PC-3 (cell line): ENCODE results near the gene COPZ1. TPM values are rescaled to one million over a fixed set of nuclear protein-coding genes. Genes with fewer than 3 reads are reported as not detected.
A peak's percentile ranks its signal among the peaks of the same experiment; 100 is the strongest.

Source experiments
- ATAC-seq: fragments of 200-7000 bp; cut with Tn5 transposase; 2 replicates; pipeline ENCODE4 v1.9.1; 2020; ENCODE audit warnings: mild to moderate bottlenecking, moderate library complexity
- BruUV-seq: library from RNA; stranded (reverse); fragments of 400-500 nt; replicated peaks from 2 replicates; lab custom pipeline; 2021; lab: Mats Ljungman, UMichigan
- CTCF ChIA-PET: fragments of 300-600 bp; sonication (Branson Sonifier 250); formaldehyde crosslinking; loops from one replicate; lab custom pipeline; 2022; ENCODE audit warnings: antibody characterized with exemption; lab: Charles Lee
- POLR2A ChIA-PET: fragments of 300-600 bp; sonication (Branson Sonifier 250); formaldehyde crosslinking; loops from one replicate; lab custom pipeline; 2022; ENCODE audit warnings: antibody characterized with exemption; ENCODE audit not compliant: unreplicated experiment; lab: Charles Lee
- DNase-seq: peaks from one replicate; pipeline ENCODE4 v3.0.0-alpha.2; 2015
- H2AFZ ChIP-seq: fragments of 300-600 bp; sonication (generic); 2 replicates; pipeline ENCODE4 v1.6.0; 2016; ENCODE audit warnings: antibody characterized with exemption, low read length
- H3F3A ChIP-seq: fragments of 300-600 bp; sonication (generic); one replicate; pipeline ENCODE4 v1.6.0; 2017; ENCODE audit warnings: antibody characterized with exemption, low read length, control low read depth, mild to moderate bottlenecking; ENCODE audit not compliant: unreplicated experiment
- H3K27ac ChIP-seq: fragments of 300-600 bp; sonication (generic); 2 replicates; pipeline ENCODE4 v1.5.1; 2016; ENCODE audit warnings: mild to moderate bottlenecking, low read length
- H3K27me3 ChIP-seq: fragments of 300-600 bp; sonication (generic); 2 replicates; pipeline ENCODE4 v1.6.1; 2016; ENCODE audit warnings: low read length, mixed read lengths
- H3K36me3 ChIP-seq: fragments of 300-600 bp; sonication (generic); 2 replicates; pipeline ENCODE4 v1.6.1; 2016; ENCODE audit warnings: low read depth, mixed run types, low read length, mixed read lengths
- H3K4me1 ChIP-seq: fragments of 300-600 bp; sonication (generic); 2 replicates; pipeline ENCODE4 v1.5.1; 2016; ENCODE audit warnings: low read length; ENCODE audit not compliant: insufficient read depth
- H3K4me2 ChIP-seq: fragments of 300-600 bp; sonication (generic); 2 replicates; pipeline ENCODE4 v1.6.0; 2016; ENCODE audit warnings: low read length
- H3K4me3 ChIP-seq: fragments of 300-600 bp; sonication (generic); 2 replicates; pipeline ENCODE4 v1.5.1; 2016; ENCODE audit warnings: mild to moderate bottlenecking, low read length, mixed read lengths
- H3K79me2 ChIP-seq: fragments of 300-600 bp; sonication (generic); 2 replicates; pipeline ENCODE4 v1.6.1; 2017; ENCODE audit warnings: low read length, mixed read lengths
- H3K9ac ChIP-seq: fragments of 300-600 bp; sonication (generic); 2 replicates; pipeline ENCODE4 v1.6.0; 2016; ENCODE audit warnings: mild to moderate bottlenecking, low read length
- H3K9me2 ChIP-seq: fragments of 300-600 bp; sonication (generic); replicated peaks from 2 replicates; pipeline ENCODE4 v1.6.1; 2016; ENCODE audit warnings: mixed run types, low read length, mixed read lengths
- H3K9me3 ChIP-seq: fragments of 300-600 bp; sonication (generic); 2 replicates; pipeline ENCODE4 v1.6.1; 2016; ENCODE audit warnings: low read length, mixed read lengths
- H4K20me1 ChIP-seq: fragments of 300-600 bp; sonication (generic); 2 replicates; pipeline ENCODE4 v1.6.1; 2016; ENCODE audit warnings: low read length, mixed read lengths
- EZH2 ChIP-seq: fragments of 300-600 bp; sonication (generic); IDR thresholded peaks from one replicate; pipeline ENCODE4 v1.6.1; 2017; ENCODE audit warnings: antibody characterized with exemption, mild to moderate bottlenecking, low read length; ENCODE audit not compliant: unreplicated experiment
- EZH2phosphoT487 ChIP-seq: fragments of 300-600 bp; sonication (generic); IDR thresholded peaks from 2 replicates; pipeline ENCODE4 v1.6.1; 2018; ENCODE audit warnings: mild to moderate bottlenecking, antibody characterized with exemption, low read length, borderline replicate concordance
- intact Hi-C: fragments of 100-400 bp; cut with micrococcal nuclease; formaldehyde crosslinking; loops from 2 replicates; pipeline ENCODE4 v1.9.0; 2023
- total RNA-seq: library from RNA; depleted of rRNA; stranded (reverse); fragments of >200 nt; gene quantifications from 2 replicates; pipeline ENCODE4 v1.2.3, GENCODE V29; 2014
- TF ChIP-seq, protein P1 (sequence below): fragments of 300-600 bp; sonication (generic); conservative IDR thresholded peaks from 2 replicates; pipeline ENCODE4 v1.5.1; 2017; ENCODE audit warnings: antibody characterized with exemption, low read depth, mild to moderate bottlenecking, low read length

The COPZ1 gene
- total RNA-seq, 1 experiment from 2014 or later, result 121 TPM

DNA sequence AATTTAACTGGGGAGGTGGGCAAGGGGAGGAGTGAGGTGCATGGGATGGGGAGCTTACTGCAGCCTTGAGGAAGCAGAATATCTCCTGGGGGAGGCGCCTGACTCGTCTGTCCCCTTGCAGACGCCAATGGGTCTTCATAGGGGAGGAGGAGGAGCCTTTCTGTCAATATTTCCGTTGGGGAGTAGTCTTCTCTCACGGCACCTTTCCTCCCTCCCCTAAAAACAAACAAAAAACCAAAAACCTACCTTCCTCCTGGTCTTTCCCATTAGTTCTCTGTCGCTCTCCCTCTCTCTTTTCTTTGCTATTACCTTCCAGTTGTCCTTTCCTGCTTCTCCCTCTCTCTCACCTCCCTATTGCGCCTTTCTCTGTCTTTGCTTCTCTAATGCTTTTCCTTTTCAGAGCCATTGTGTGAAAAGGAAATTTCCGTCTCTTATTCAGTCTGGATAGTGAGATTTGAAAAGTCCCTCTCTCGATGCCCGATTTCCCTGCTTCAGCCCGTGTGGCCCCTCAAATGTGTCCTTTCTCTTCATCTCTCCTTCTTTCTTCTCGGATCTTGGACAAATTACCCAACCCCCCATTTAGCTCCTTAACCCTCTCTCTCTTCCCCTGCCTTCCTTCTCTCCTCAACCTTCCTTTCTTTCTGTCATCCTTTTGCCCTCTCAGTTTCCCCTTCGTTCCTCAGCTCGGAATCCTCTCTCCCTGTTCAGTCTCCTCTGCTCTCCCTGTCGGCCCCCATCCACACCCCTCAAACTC is 33.4 kb downstream of the COPZ1 start:
- H3K27me3 ChIP-seq, result no peaks in the 10 kb centered on the region
- no peaks in the 10 kb centered on the region for H3K9me3 ChIP-seq
- TSS peak; percentile 75 for BruUV-seq
- H3K36me3 ChIP-seq, result no peaks in the 10 kb centered on the region
- no peak for TF ChIP-seq EZH2
- TF ChIP-seq, protein P1, sequence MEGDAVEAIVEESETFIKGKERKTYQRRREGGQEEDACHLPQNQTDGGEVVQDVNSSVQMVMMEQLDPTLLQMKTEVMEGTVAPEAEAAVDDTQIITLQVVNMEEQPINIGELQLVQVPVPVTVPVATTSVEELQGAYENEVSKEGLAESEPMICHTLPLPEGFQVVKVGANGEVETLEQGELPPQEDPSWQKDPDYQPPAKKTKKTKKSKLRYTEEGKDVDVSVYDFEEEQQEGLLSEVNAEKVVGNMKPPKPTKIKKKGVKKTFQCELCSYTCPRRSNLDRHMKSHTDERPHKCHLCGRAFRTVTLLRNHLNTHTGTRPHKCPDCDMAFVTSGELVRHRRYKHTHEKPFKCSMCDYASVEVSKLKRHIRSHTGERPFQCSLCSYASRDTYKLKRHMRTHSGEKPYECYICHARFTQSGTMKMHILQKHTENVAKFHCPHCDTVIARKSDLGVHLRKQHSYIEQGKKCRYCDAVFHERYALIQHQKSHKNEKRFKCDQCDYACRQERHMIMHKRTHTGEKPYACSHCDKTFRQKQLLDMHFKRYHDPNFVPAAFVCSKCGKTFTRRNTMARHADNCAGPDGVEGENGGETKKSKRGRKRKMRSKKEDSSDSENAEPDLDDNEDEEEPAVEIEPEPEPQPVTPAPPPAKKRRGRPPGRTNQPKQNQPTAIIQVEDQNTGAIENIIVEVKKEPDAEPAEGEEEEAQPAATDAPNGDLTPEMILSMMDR, result no peak
- no peak for TF ChIP-seq EZH2phosphoT487
- POLR2A ChIA-PET, result interaction anchor here (0.9 kb wide), 1 partner anchor 32 kb away, joined by 5 read pairs; no protein-coding TSS in a partner anchor
- H2AFZ ChIP-seq, result peak overlapping the region; percentile 97
- H3K27ac ChIP-seq, result peak overlapping the region; percentile 51
- H4K20me1 ChIP-seq, result no peaks in the 10 kb centered on the region
- peak overlapping the region; percentile 99 for H3K4me2 ChIP-seq
- H3K79me2 ChIP-seq, result no peaks in the 10 kb centered on the region
- no peaks in the 10 kb centered on the region for H3K9me2 ChIP-seq
- 0 out of 2 replicates have a peak, but pooled peaks have one; percentile 1 for ATAC-seq
- peak; percentile 38 for DNase-seq
- intact Hi-C loops, result no loop called here
- CTCF ChIA-PET, result interaction anchor here (0.6 to 1.4 kb wide), 5 partner anchors 21 to 326 kb away, joined by 3 to 12 read pairs (median 5); partner anchors contain the start of gene COPZ1
- no peaks in the 10 kb centered on the region for H3F3A ChIP-seq
- H3K4me3 ChIP-seq, result peak overlapping the region; percentile 81
- H3K4me1 ChIP-seq, result peaks cover 28% of the 10 kb centered on the region
- peak overlapping the region; percentile 86 for H3K9ac ChIP-seq

DNA sequence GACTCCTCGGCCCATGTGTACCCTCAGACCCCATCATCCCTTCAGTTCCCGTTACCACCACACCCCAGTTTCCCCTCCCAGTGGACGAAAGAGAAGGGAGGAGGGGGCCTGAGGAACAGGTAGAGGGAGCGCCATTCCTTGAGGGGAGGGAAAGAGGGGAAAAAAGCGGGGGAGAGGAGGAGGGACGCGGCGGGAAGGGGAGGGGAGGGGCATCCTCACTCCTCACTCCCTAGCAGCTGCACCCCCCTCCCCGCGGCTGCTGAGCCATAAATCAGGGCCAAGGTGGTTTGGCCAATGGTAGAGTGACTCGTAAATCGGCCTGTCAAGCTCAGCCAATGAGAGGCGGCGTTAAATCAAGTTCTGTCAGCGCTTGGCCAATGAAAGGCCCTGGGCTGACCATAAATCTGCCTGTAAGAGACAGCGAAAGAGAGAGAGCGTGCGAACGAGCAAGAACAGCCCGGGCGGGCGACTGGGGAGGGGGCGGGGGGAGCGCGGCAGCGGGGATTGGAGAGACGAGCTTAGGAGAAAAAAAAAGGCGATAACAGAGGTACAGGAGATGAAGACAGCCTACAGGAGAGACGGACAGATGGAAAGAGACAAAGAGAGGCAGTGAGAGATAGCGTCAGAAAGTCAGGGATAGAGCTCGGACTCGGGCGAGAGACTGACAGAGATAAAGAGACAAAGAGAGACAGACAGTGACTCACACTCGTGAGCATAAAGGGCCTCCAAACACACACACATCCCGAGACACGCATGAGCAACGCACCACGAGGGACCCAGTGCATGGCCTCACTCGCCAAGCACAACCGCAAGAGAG is 34.2 kb downstream of the COPZ1 start:
- Histone ChIP-seq H3K27ac (peak overlapping the region; percentile 74), H3K4me2 (peak overlapping the region; percentile 99), H3K9me3 (no peaks in the 10 kb centered on the region), H3K4me3 (peak overlapping the region; percentile 81), H3K9me2 (no peaks in the 10 kb centered on the region), H3F3A (no peaks in the 10 kb centered on the region), H3K9ac (peak overlapping the region; percentile 86), H2AFZ (peak overlapping the region; percentile 97), H3K79me2 (no peaks in the 10 kb centered on the region), H3K36me3 (no peaks in the 10 kb centered on the region), H4K20me1 (no peaks in the 10 kb centered on the region), H3K4me1 (peaks cover 28% of the 10 kb centered on the region), H3K27me3 (no peaks in the 10 kb centered on the region)
- TF ChIP-seq EZH2phosphoT487, result no peak
- TF ChIP-seq, protein P1, result no peak
- no peak for TF ChIP-seq EZH2
- intact Hi-C loops, result loop anchor here (1.0 kb wide), 2 partner anchors 35 to 79 kb away; partner anchors contain the start of genes CBX5 and HNRNPA1
- ChIA-PET CTCF (interaction anchor here (0.7 to 1.4 kb wide), 4 partner anchors 10 to 72 kb away, joined by 3 to 12 read pairs (median 5); partner anchors contain the start of gene COPZ1), POLR2A (interaction anchor here (0.6 to 0.9 kb wide), 4 partner anchors 22 to 67 kb away, joined by 3 to 6 read pairs (median 5); no protein-coding TSS in a partner anchor)
- DNase-seq (peak; percentile 99), ATAC-seq (peak; percentile 93)
- TSS peak; percentile 84 for BruUV-seq
